NK-92 (cell line): ENCODE measurements around the gene L3MBTL4.
"Not testable (repeated sequence)": the region's sequence is repeated elsewhere in the genome, so short reads cannot be mapped to it uniquely, and the experiment has no call there.

Experiments used
- DNase-seq: peaks from one replicate; lab custom pipeline; 2025; ENCODE audit not compliant: unreplicated experiment; lab: John Stamatoyannopoulos, UW

L3MBTL4 gene

GRCh38 chr18:6313415-6313814 is 101.3 kb downstream of the L3MBTL4 start:
- DNase-seq: no peak

- no peak for DNase-seq
Observed at GRCh38 chr18:6311456-6312215, 103.1 kb downstream of the L3MBTL4 start.

GRCh38 chr18:6310714-6311113 is 104.0 kb downstream of the L3MBTL4 start:
- no peak for DNase-seq

GRCh38 chr18:6297875-6298274 is 116.8 kb downstream of the L3MBTL4 start:
- no peak for DNase-seq

- DNase-seq: no peak
Observed at GRCh38 chr18:6294148-6294784, 120.4 kb downstream of the L3MBTL4 start.

GRCh38 chr18:6289843-6290242 is 124.9 kb downstream of the L3MBTL4 start:
- DNase-seq: no peak

- no peak for DNase-seq
Observed at GRCh38 chr18:6286585-6286984, 128.1 kb downstream of the L3MBTL4 start.

GRCh38 chr18:6284761-6285160 is 129.9 kb downstream of the L3MBTL4 start:
- no peak for DNase-seq

GRCh38 chr18:6284300-6284699 is 130.4 kb downstream of the L3MBTL4 start:
- DNase-seq: no peak

GRCh38 chr18:6281874-6282273 is 132.8 kb downstream of the L3MBTL4 start:
- no peak for DNase-seq

GRCh38 chr18:6280211-6280743 is 134.4 kb downstream of the L3MBTL4 start:
- DNase-seq: no peak

GRCh38 chr18:6279308-6279707 is 135.4 kb downstream of the L3MBTL4 start:
- no peak for DNase-seq

- no peak for DNase-seq
Observed at GRCh38 chr18:6273423-6273822, 141.3 kb downstream of the L3MBTL4 start.

GRCh38 chr18:6272144-6272543 is 142.6 kb downstream of the L3MBTL4 start:
- not testable (repeated sequence) for DNase-seq

GRCh38 chr18:6271585-6271984 is 143.1 kb downstream of the L3MBTL4 start:
- DNase-seq: no peak

- DNase-seq: no peak
Observed at GRCh38 chr18:6270771-6271216, 143.9 kb downstream of the L3MBTL4 start.

- DNase-seq: no peak
Observed at GRCh38 chr18:6269660-6270332, 144.9 kb downstream of the L3MBTL4 start.

- no peak for DNase-seq
Observed at GRCh38 chr18:6266212-6266611, 148.5 kb downstream of the L3MBTL4 start.

- no peak for DNase-seq
Observed at GRCh38 chr18:6261938-6262337, 152.8 kb downstream of the L3MBTL4 start.

GRCh38 chr18:6259324-6259723 is 155.4 kb downstream of the L3MBTL4 start:
- not testable (repeated sequence) for DNase-seq

GRCh38 chr18:6257950-6258349 is 156.8 kb downstream of the L3MBTL4 start:
- DNase-seq: no peak

- no peak for DNase-seq
Observed at GRCh38 chr18:6256521-6256920, 158.2 kb downstream of the L3MBTL4 start.
